GM18526 (cell line): ENCODE measurements around the gene GNB1L.

Source experiments
- POLR2A ChIP-seq: IDR thresholded peaks from 3 replicates; pipeline ENCODE4 v1.6.1; 2011; ENCODE audit not compliant: insufficient read length; ENCODE audit errors: extremely low read depth

Gene GNB1L

GRCh38 chr22:19762568-19763457, 91.9 kb downstream of the GNB1L start:
- no peak for TF ChIP-seq POLR2A

GRCh38 chr22:19761725-19762567, 92.7 kb downstream of the GNB1L start:
- TF ChIP-seq POLR2A = no peak

- no peak for TF ChIP-seq POLR2A
Measured at GRCh38 chr22:19760951-19761724, 93.5 kb downstream of the GNB1L start.

GRCh38 chr22:19760058-19760950, 94.4 kb downstream of the GNB1L start, which contains the start of gene TBX1:
Gene TBX1 (plus strand): TSS chr22:19760778. CDS start chr22:19760844, 66 bp downstream.
- no peak for TF ChIP-seq POLR2A

GRCh38 chr22:19759427-19760057, 95.1 kb downstream of the GNB1L start:
- TF ChIP-seq POLR2A = no peak

- TF ChIP-seq POLR2A = no peak
Measured at GRCh38 chr22:19758896-19759426, 95.7 kb downstream of the GNB1L start.

GRCh38 chr22:19757985-19758895, 96.4 kb downstream of the GNB1L start:
- TF ChIP-seq POLR2A = no peak

- TF ChIP-seq POLR2A = no peak
Measured at GRCh38 chr22:19757140-19757984, 97.3 kb downstream of the GNB1L start.

GRCh38 chr22:19756288-19757128, 98.2 kb downstream of the GNB1L start:
- no peak for TF ChIP-seq POLR2A

- TF ChIP-seq POLR2A = no peak
Measured at GRCh38 chr22:19755722-19756287, 98.9 kb downstream of the GNB1L start.
